ENCODE measurements around the gene PIK3IP1.
A peak's percentile ranks its signal among the peaks of the same experiment; 100 is the strongest.
"Not testable (repeated sequence)": the region's sequence is repeated elsewhere in the genome, so short reads cannot be mapped to it uniquely, and the experiment has no call there.

Gene PIK3IP1

GRCh38 chr22:31248138-31248745 lies 44.0 kb downstream of the PIK3IP1 start:
- peak; percentile 83 for DNase-seq

- DNase-seq, result no peak
Observed at GRCh38 chr22:31247726-31248125, 44.6 kb downstream of the PIK3IP1 start.

- no peak for DNase-seq
Observed at GRCh38 chr22:31246687-31247086, 45.6 kb downstream of the PIK3IP1 start.

- DNase-seq, result not testable (repeated sequence)
Observed at GRCh38 chr22:31245998-31246397, 46.3 kb downstream of the PIK3IP1 start.

- no peak for DNase-seq
Observed at GRCh38 chr22:31244943-31245451, 47.3 kb downstream of the PIK3IP1 start.

- peak; percentile 61 for DNase-seq
Observed at GRCh38 chr22:31244046-31244942, 48.0 kb downstream of the PIK3IP1 start.

- DNase-seq, result no peak
Observed at GRCh38 chr22:31243339-31244045, 48.8 kb downstream of the PIK3IP1 start.

- no peak for DNase-seq
Observed at GRCh38 chr22:31241936-31242335, 50.4 kb downstream of the PIK3IP1 start.

GRCh38 chr22:31241200-31241599 lies 51.1 kb downstream of the PIK3IP1 start:
- no peak for DNase-seq

GRCh38 chr22:31239771-31240370 lies 52.4 kb downstream of the PIK3IP1 start:
- DNase-seq, result no peak

- no peak for DNase-seq
Observed at GRCh38 chr22:31238057-31238456, 54.2 kb downstream of the PIK3IP1 start.

- not testable (repeated sequence) for DNase-seq
Observed at GRCh38 chr22:31236044-31236443, 56.2 kb downstream of the PIK3IP1 start.

GRCh38 chr22:31235081-31235480 lies 57.2 kb downstream of the PIK3IP1 start:
- DNase-seq, result no peak

GRCh38 chr22:31233001-31233400 lies 59.3 kb downstream of the PIK3IP1 start:
- DNase-seq, result no peak
